Measurements from ENCODE around the gene VAT1.
"Not testable (repeated sequence)": the region's sequence is repeated elsewhere in the genome, so short reads cannot be mapped to it uniquely, and the experiment has no call there.

VAT1 gene

GRCh38 chr17:42989141-42989540 is 33.0 kb downstream of the VAT1 start:
- TF ChIP-seq POLR2A (IDR thresholded peaks at IDR 0.05; ENCODE audit: low read length), result no peak
- TF ChIP-seq GATA1 (IDR thresholded peaks at IDR 0.05; ENCODE audit: low read depth, low read length), result no peak
- DNase-seq, result no peak

- TF ChIP-seq POLR2A (IDR thresholded peaks at IDR 0.05; ENCODE audit: low read length), result no peak
- TF ChIP-seq GATA1 (IDR thresholded peaks at IDR 0.05; ENCODE audit: low read depth, low read length), result no peak
- DNase-seq, result no peak
These were observed 37.0 kb downstream of the VAT1 start for GRCh38 chr17:42985225-42985624.

GRCh38 chr17:42982266-42982665 is 39.9 kb downstream of the VAT1 start:
- no peak for TF ChIP-seq POLR2A (IDR thresholded peaks at IDR 0.05; ENCODE audit: low read length)
- no peak for DNase-seq

DNA sequence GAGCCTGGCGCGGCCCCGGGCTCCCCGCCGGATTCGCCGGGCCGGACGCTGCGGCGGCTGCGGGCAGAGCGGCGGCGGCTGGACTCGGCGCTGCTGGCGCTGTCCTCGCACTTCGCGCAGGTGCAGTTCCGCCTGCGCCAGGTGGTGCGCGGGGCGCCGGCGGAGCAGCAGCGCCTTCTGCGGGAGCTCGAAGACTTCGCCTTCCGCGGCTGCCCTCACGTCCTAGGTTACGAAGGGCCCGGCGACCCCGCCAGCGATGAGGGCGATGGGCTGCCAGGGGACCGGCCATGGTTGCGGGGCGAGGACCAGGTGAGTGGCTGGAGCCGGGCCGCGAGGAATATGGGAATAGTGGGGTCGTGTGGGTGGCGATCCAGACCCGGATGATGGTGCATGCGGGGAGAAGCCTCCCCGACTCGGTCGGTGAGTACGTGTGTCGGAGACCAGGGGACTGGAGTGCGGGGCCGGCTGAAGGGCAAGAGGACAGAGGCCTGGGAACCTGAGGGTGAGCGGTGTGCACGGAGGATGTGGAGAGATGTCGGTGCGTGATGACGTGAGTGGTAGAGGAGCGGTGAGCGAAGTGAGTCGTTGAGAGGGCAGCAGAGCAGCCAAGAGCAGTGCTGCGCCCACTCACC is 41.3 kb downstream of the VAT1 start:
- peak; percentile 68 to 81 for DNase-seq
- peak; percentile 27 for TF ChIP-seq POLR2A (IDR thresholded peaks at IDR 0.05; ENCODE audit: low read length)
- TF ChIP-seq GATA1 (IDR thresholded peaks at IDR 0.05; ENCODE audit: low read depth, low read length), result no peak

- peak; percentile 60 for TF ChIP-seq POLR2A (IDR thresholded peaks at IDR 0.05; ENCODE audit: low read length)
- TF ChIP-seq GATA1 (IDR thresholded peaks at IDR 0.05; ENCODE audit: low read depth, low read length), result no peak
- DNase-seq, result peak; percentile 93 to 96
These were observed 41.9 kb downstream of the VAT1 start, which contains the start of gene RUNDC1 for GRCh38 chr17:42980274-42980765. RUNDC1 (plus strand) TSS chr17:42980565; CDS start chr17:42980577, 12 bp downstream.

DNA sequence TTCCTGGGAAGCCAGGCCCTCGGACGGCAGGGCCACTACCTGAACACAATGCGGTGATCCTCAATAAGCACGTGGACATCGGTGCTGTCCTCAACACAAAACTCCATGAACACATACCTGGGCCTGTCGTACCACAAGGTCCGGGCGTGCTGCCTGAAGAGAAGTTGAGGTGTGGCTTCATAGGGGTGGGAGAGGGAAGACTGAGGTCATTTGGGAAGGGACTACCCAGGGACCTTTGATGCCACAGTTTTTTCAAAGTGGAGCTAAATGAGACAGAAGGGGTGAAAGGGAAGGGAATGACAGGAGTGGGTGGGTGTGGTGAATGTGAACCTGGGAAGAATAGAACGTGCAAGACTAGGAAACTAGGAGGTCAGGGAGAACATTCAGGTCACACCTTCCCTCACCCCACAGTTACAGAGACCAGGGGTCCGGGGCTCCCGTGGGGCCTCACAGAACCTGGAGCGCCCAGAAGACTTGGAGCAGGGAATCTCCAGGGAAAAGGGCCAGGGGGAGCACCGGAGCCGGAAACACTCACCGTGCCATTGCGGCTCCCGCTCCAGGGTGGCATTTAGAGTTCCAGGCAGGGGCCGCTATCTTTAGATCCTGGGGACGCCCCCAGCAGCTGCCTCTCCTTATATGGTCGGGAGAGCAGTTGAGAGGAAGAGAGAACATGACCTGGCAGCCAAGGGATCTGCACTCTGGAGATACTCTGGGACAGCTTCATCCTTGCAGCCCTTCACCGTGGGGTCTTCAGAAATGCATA is 42.5 kb downstream of the VAT1 start, which contains the start of gene PTGES3L:
TSS of gene PTGES3L (minus strand) at position 570 of the 763 bp plus-strand sequence. CDS start at position 543, 27 bp downstream.
- peak; percentile 80 to 81 for DNase-seq
- TF ChIP-seq GATA1 (IDR thresholded peaks at IDR 0.05; ENCODE audit: low read depth, low read length), result no peak
- TF ChIP-seq POLR2A (IDR thresholded peaks at IDR 0.05; ENCODE audit: low read length), result no peak

DNA sequence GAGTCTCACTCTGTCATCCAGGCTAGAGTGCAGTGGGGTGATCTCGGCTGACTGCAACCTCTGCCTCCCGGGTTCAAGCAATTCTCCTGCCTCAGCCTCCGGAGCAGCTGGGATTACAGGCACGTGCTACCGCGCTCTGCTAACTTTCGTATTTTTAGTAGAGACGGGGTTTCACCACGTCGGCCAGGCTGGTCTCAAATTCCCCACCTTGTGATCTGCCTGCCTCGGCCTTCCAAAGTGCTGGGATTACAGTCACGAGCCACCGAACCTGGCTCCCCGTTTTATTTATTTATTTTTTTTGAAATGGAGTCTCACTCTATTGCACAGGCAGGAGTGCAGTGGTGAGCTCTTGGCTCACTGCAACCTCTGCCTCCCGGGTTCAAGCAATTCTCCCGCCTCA is 46.5 kb downstream of the VAT1 start:
- not testable (repeated sequence) for DNase-seq

GRCh38 chr17:42975265-42975664 is 46.9 kb downstream of the VAT1 start:
- no peak for TF ChIP-seq GATA1 (IDR thresholded peaks at IDR 0.05; ENCODE audit: low read depth, low read length)
- TF ChIP-seq POLR2A (IDR thresholded peaks at IDR 0.05; ENCODE audit: low read length), result no peak
- DNase-seq, result no peak

DNA sequence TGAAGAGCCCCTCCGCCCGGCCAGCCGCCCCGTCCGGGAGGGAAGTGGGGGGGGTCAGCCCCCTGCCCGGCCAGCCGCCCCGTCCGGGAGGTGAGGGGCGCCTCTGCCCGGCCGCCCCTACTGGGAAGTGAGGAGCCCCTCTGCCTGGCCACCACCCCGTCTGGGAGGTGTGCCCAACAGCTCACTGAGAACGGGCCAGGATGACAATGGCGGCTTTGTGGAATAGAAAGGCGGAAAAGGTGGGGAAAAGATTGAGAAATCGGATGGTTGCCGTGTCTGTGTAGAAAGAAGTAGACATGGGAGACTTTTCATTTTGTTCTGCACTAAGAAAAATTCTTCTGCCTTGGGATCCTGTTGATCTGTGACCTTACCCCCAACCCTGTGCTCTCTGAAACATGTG is 48.9 kb downstream of the VAT1 start:
- DNase-seq, result not testable (repeated sequence)

DNA sequence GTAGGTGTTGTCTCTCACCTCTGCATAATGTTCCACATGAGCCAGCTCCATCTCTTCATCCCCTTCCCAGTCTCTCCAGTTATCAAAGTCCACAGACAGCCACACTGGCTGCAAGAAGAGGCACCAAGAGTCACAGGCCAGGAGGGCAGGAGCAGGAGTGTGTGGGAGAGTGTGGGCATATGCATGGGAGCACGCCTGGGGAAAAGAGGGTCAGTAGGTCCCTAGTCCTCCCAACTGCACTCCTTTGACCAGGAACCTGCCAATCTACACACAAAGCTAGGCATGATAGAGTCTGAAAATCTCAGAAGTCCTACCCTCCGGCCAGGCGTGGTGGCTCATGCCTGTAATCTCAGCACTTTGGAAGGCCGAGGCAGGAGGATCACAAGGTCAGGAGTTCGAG is 50.6 kb downstream of the VAT1 start:
- DNase-seq, result no peak
- TF ChIP-seq GATA1 (IDR thresholded peaks at IDR 0.05; ENCODE audit: low read depth, low read length) (no peak), POLR2A (IDR thresholded peaks at IDR 0.05; ENCODE audit: low read length) (no peak)

DNA sequence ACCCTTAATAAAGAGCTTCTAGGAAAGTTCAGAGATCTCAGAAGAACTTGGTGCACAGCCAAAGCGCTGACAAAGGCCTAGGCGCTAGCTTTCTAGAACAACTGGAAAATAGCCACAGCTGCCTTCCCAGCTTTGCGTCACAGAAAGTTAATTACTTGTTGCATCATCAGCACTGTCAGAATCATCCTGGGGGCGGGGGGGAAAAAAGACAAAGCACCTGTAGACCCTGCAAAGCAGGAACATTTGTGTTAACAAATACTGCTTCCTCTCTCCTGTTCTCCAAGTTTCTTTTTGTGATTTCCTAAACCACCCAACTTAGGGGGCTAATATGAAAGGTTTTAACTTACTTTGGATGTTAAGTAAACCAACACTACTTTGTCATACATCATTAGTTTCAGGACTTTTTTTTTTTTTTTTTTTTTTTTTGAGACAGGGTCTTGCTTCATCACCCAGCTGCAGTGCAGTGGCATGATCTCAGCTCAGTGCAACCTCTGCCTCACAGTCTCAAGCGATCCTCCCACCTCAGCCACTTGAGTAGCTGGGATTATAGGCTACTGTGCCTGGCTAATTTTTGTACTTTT is 53.1 kb downstream of the VAT1 start:
- DNase-seq, result peak in 1 of 2 experiments; percentile 12
- TF ChIP-seq POLR2A (IDR thresholded peaks at IDR 0.05; ENCODE audit: low read length) (no peak), GATA1 (IDR thresholded peaks at IDR 0.05; ENCODE audit: low read depth, low read length) (no peak)

DNA sequence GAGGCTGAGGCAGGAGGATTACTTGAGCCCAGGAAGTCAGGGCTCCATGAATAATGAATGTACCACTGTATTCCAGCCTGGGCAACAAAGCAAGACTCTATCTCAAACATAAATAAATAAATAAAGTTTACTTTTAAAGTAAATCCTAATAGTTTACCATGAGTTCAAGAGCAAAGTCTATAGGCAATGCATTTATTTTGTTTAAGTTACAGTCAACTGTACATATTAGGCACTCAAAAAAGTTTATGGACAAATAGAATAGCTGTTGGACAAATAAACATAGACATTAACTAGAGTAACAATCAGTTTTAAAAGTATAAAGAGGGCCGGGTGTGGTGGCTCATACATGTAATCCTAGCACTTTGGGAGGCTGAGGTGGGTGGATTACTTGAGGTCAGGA is 54.3 kb downstream of the VAT1 start:
- TF ChIP-seq POLR2A (IDR thresholded peaks at IDR 0.05; ENCODE audit: low read length) (no peak), GATA1 (IDR thresholded peaks at IDR 0.05; ENCODE audit: low read depth, low read length) (no peak)
- DNase-seq, result no peak

Measured in erythroblast (primary cell).